ENCODE results near the gene SDHAF4.

DNA sequence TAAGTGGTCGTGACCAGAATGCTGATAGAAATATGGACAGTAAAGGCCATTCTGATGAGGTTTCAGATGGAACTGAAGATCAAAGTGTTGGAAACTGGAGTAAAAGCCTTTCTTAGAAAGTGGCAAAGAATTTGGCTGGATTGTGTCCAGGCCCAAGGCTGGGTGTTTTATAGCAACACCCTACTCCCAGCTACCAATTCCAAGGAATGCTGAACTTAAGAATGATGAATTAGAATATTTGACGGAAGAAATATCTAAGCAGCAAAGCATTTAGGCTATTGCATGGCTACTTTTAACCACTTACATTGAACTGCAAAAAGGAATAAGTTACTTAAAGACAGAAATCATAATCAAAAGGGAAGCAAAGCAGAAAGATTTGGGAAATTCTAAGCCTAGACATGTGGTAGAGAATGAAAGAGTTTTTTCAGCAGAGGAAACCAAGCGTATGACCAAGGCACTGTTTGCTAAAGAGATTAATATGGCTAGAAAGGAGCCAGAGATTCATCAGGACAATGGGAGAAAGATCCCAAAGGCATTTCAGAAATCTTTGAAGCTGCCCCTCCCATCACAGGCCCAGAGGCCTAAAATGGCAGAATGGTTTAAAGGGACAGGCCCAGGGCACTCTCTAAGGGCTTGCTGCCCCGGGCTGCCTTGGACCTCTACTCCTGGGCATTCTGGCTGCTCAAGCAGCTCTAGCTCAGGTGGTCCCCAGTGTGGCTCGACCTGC lies 25.8 kb downstream of the SDHAF4 start:
- TF ChIP-seq, protein P1, sequence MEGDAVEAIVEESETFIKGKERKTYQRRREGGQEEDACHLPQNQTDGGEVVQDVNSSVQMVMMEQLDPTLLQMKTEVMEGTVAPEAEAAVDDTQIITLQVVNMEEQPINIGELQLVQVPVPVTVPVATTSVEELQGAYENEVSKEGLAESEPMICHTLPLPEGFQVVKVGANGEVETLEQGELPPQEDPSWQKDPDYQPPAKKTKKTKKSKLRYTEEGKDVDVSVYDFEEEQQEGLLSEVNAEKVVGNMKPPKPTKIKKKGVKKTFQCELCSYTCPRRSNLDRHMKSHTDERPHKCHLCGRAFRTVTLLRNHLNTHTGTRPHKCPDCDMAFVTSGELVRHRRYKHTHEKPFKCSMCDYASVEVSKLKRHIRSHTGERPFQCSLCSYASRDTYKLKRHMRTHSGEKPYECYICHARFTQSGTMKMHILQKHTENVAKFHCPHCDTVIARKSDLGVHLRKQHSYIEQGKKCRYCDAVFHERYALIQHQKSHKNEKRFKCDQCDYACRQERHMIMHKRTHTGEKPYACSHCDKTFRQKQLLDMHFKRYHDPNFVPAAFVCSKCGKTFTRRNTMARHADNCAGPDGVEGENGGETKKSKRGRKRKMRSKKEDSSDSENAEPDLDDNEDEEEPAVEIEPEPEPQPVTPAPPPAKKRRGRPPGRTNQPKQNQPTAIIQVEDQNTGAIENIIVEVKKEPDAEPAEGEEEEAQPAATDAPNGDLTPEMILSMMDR (conservative IDR thresholded peaks at IDR 0.05) = no peak
- TF ChIP-seq EZH2 (IDR thresholded peaks at IDR 0.05; ENCODE audit: low read depth) = no peak

Data from PC-9 (cell line).